Right cardiac atrium (tissue), 5 donors: ENCODE measurements around the gene ICAM1. TPM values are rescaled to one million over a fixed set of nuclear protein-coding genes. Genes with fewer than 3 reads are reported as not detected.

Experiments used
- ATAC-seq, 2 donors: fragments of 200-7000 bp; cut with Tn5 transposase; one replicate each; pipeline versions ENCODE4 v1.8.0 to v1.9.1; 2020; ENCODE audit warnings: moderate library complexity in 2 of 2, mild to moderate bottlenecking in 1 of 2
- DNase-seq, 3 donors: peaks; one replicate each; pipeline ENCODE4 v3.0.0-alpha.2; 2020
- H3K27ac ChIP-seq: one replicate; pipeline ENCODE4 v1.5.1; 2013; ENCODE audit warnings: mild to moderate bottlenecking, low read length, control low read depth, moderate library complexity
- H3K27me3 ChIP-seq: one replicate; pipeline ENCODE4 v1.6.1; 2013; ENCODE audit not compliant: control insufficient read depth, insufficient read depth
- H3K4me1 ChIP-seq: one replicate; pipeline ENCODE4 v1.6.1; 2013; ENCODE audit warnings: low read length; ENCODE audit not compliant: control insufficient read depth, insufficient read depth
- H3K4me3 ChIP-seq: one replicate; pipeline ENCODE4 v1.5.1; 2013; ENCODE audit warnings: low read length, control low read depth
- H3K9me3 ChIP-seq: one replicate; pipeline ENCODE4 v1.6.1; 2013; ENCODE audit warnings: low read length; ENCODE audit not compliant: control insufficient read depth
- WGBS: extraction: QIAGEN DNeasy Blood & Tissue Kit; methylation state at CpG from one replicate; pipeline ENCODE4 v1.1.7; 2013; 5-methylcytosine and 5-hydroxymethylcytosine counted together
- intact Hi-C, 4 donors: fragments of 100-400 bp; cut with DNase I; formaldehyde crosslinking; loops; one replicate each; pipeline versions ENCODE4 v1.11.0 to v1.14.0; 2022 to 2023
- long read RNA-seq, 4 donors: library from polyadenylated mRNA; unstranded; transcript quantifications; one replicate each; pipeline ENCODE4 v2.0.0, GENCODE V29; 2020 to 2021
- polyA plus RNA-seq: library from polyadenylated mRNA; stranded (reverse); fragments of 200-250 nt; gene quantifications from one replicate; pipeline ENCODE4 v1.2.3, GENCODE V29; 2013
- total RNA-seq, 4 donors: library from RNA; stranded (reverse); fragmentation: NEBNext Ultra II Directional; extraction: Animal tissue kit (Norgen Biotek cat#: 25700); gene quantifications; one replicate each; pipeline ENCODE4 v1.2.1, GENCODE V29; 2021
- donor health status: healthy with polysubstance abuse.
- donor health status: DM: no; HTN: yes; CAD: no.
- donor health status: DM: no; HTN: no; CAD: no.
- donor health status: DM: no; HTN: yes; CAD: no; lungs with severe emphysema.
- donor health status: DM: yes; HTN: yes; CAD: no.

ICAM1 gene, protein sequence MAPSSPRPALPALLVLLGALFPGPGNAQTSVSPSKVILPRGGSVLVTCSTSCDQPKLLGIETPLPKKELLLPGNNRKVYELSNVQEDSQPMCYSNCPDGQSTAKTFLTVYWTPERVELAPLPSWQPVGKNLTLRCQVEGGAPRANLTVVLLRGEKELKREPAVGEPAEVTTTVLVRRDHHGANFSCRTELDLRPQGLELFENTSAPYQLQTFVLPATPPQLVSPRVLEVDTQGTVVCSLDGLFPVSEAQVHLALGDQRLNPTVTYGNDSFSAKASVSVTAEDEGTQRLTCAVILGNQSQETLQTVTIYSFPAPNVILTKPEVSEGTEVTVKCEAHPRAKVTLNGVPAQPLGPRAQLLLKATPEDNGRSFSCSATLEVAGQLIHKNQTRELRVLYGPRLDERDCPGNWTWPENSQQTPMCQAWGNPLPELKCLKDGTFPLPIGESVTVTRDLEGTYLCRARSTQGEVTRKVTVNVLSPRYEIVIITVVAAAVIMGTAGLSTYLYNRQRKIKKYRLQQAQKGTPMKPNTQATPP
- total RNA-seq (10 to 100 TPM in 2 of 4 donors, 1 to 10 TPM in 2; 8.4 to 14.5 (median 9.9) TPM), polyA plus RNA-seq (9.8 TPM)
- long read RNA-seq, donor 1, transcript ICAM1-201 (7 exons, 3,252 nt) = major isoform, 8 of 13 reads
- long read RNA-seq, donor 1, partial matches to known transcripts = 5 of 13 reads
- long read RNA-seq, donor 1, other reads (novel, unspliced or antisense) = 0 of 13 reads
- long read RNA-seq, donor 2, transcript ICAM1-201 (7 exons, 3,252 nt) = major isoform, 7 of 9 reads
- long read RNA-seq, donor 2, partial matches to known transcripts = 2 of 9 reads
- long read RNA-seq, donor 2, other reads (novel, unspliced or antisense) = 0 of 9 reads
- long read RNA-seq, donor 3, transcript ICAM1-201 (7 exons, 3,252 nt) = major isoform, 51 of 70 reads
- long read RNA-seq, donor 3, partial matches to known transcripts = 13 of 70 reads
- long read RNA-seq, donor 3, other reads (novel, unspliced or antisense) = 6 of 70 reads
- long read RNA-seq, donor 4, partial matches to known transcripts = 8 of 11 reads
- long read RNA-seq, donor 4, other reads (novel, unspliced or antisense) = 0 of 11 reads

DNA sequence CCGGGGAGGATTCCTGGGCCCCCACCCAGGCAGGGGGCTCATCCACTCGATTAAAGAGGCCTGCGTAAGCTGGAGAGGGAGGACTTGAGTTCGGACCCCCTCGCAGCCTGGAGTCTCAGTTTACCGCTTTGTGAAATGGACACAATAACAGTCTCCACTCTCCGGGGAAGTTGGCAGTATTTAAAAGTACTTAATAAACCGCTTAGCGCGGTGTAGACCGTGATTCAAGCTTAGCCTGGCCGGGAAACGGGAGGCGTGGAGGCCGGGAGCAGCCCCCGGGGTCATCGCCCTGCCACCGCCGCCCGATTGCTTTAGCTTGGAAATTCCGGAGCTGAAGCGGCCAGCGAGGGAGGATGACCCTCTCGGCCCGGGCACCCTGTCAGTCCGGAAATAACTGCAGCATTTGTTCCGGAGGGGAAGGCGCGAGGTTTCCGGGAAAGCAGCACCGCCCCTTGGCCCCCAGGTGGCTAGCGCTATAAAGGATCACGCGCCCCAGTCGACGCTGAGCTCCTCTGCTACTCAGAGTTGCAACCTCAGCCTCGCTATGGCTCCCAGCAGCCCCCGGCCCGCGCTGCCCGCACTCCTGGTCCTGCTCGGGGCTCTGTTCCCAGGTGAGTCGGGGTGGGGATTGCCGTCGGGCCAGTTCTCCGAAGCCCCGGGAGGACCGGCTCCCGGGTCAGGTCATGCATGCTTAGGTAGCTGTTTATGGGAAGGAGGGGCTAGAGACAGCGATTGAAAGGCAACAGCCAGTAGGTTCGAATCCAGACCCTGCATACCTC is at the start of gene ICAM1:
Gene ICAM1 (plus strand): TSS at position 505 of the 779 bp plus-strand sequence. CDS start 40 bp downstream, at position 545.
- Histone ChIP-seq H3K9me3 (no peaks in the 10 kb centered on the region), H3K27ac (peak within 1 kb of the TSS; percentile 81), H3K27me3 (no peaks in the 10 kb centered on the region), H3K4me3 (peak within 1 kb of the TSS; percentile 33), H3K4me1 (no peaks in the 10 kb centered on the region)
- ATAC-seq (peak; percentile 78 to 83), DNase-seq (peak; percentile 91 to 94 (median 94))
- intact Hi-C loops = loop anchor here in 2 of 4 donors (10.0 kb wide), 2 partner anchors 54 to 64 kb away; partner anchors contain the start of genes ICAM3 (in 1 of the 2) and RAVER1 (in 1 of the 2)
- 3% methylated on average over 51 of the region's 51 CpGs for WGBS

DNA sequence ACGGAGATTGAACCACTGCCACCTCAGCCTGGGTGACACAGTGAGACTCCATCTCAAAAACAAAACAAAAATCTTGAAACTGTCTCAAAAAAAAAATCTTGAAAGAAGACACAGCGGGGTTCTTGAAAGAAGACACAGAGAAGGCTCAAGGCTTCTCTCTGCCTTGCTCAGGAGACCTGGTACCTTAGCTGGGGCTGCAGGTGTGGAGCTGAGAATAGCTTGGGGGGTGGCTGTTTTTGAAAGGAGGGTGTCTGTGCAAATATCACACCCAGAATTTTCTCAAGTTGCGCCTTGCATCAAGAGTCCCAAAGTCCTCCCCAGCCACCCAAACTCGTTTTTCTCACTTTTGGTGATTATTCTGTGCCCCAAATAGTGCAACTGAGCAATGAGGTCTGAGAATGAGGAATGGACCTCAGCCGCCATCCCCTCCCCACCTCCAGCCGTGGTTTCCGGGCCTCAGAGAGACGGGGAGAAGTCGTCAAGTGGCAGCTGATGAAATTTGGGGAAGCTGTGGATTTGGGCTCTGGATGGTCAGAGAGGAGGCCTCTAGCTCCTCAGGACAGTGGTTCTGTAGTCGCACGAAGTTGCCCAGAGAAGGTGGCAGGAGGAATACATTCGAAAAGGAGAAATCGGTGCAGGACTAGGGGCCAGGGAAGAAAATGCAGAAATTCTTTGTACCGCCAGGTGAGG is 48.6 kb upstream of the ICAM1 start:
- Histone ChIP-seq H3K27me3 (no peaks in the 10 kb centered on the region), H3K27ac (no peak overlapping the region), H3K4me1 (peaks cover 3% of the 10 kb centered on the region), H3K9me3 (no peaks in the 10 kb centered on the region), H3K4me3 (no peak overlapping the region)
- WGBS = 77% methylated on average over 14 of the region's 14 CpGs
- ATAC-seq = no peak
- intact Hi-C loops = no loop called here
- no peak for DNase-seq

DNA sequence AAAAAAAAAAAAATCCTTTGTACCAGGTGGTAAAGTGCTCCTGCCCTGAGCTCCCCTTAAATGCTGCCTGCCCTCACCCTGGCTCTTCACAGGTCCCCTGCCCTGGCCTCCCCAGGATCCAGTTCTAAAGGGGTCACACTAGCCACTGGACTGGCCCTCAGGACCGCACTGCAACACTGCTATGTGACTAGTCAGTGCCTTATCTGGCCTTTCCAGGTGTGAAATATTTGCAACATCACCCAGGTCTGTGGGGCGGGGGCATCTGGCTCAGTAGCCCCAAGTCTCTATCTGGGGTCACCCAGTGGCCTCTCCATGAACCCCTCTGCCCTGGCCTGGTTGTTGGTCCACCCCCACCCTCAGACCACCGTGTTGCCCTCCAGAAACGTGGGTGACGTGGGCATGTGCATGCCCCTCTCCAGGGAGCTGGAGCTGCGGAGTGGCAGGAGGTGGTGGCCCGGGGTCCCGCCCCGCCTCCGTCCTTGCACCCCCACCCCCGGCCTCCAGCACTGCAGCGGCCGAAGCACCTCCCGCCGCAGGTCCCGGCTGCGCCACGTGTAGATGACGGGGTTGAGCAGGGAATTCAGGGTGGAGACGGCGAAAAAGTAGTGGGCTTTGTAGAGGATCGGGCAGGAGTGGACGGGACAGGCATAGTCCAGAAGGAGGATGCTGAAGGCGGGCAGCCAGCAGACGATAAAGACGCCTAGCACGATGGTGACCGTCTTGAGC is 47.3 kb upstream of the ICAM1 start:
- H3K27me3 ChIP-seq = no peaks in the 10 kb centered on the region
- intact Hi-C loops = no loop called here
- H3K9me3 ChIP-seq = no peaks in the 10 kb centered on the region
- peaks cover 3% of the 10 kb centered on the region for H3K4me1 ChIP-seq
- WGBS = 95% methylated on average over 28 of the region's 28 CpGs
- H3K4me3 ChIP-seq = no peak overlapping the region
- H3K27ac ChIP-seq = no peak overlapping the region
- DNase-seq (no peak), ATAC-seq (no peak)

DNA sequence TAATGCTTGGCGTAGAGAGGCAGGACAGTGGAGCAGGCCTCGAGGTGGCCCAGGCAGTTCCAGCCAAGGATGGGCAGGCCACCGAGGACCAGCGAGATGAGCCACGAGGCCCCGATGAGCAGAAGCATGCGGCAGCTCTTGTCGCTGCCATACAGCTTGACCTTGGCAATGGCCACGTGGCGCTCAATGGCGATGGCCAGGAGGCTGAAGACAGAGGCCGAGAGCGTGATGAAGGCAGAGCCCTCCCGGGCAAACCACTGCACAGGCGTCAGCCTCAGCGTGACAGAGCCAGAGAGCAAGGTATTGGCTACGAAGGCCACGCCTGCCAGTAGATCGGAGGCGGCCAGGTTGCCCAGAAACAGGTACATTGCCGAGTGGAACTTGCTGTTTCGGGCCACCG is 46.6 kb upstream of the ICAM1 start:
- 96% methylated on average over 23 of the region's 23 CpGs for WGBS
- peaks cover 3% of the 10 kb centered on the region for H3K4me1 ChIP-seq
- DNase-seq = peak in 2 of 3 donors; percentile 24 to 64
- no peak for ATAC-seq
- H3K4me3 ChIP-seq = no peak overlapping the region
- intact Hi-C loops = no loop called here
- no peaks in the 10 kb centered on the region for H3K9me3 ChIP-seq
- H3K27me3 ChIP-seq = no peaks in the 10 kb centered on the region
- H3K27ac ChIP-seq = no peak overlapping the region

DNA sequence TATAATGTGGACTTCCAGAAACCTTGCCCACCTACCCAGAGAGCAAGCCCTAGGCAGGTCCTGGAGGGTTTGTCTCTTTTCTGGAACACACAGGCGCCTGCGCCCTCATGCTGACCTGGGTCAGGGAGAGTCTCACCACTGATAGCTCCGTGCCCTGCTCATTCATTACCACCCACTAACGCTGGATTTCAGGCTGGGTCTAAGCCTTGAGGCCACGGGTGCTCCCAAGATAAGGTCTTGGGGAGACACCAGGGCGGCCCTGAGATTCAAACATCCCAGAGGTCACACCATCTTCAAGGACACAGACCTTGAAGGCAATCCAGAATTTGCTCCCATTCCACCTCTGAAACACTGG is 44.9 kb upstream of the ICAM1 start:
- Histone ChIP-seq H3K4me1 (peaks cover 5% of the 10 kb centered on the region), H3K27me3 (no peaks in the 10 kb centered on the region), H3K27ac (peak overlapping the region; percentile 78), H3K4me3 (no peak overlapping the region), H3K9me3 (no peaks in the 10 kb centered on the region)
- DNase-seq (peak; percentile 61 to 83 (median 83)), ATAC-seq (no peak)
- intact Hi-C loops = no loop called here
- WGBS = 72% methylated on average over 6 of the region's 6 CpGs

DNA sequence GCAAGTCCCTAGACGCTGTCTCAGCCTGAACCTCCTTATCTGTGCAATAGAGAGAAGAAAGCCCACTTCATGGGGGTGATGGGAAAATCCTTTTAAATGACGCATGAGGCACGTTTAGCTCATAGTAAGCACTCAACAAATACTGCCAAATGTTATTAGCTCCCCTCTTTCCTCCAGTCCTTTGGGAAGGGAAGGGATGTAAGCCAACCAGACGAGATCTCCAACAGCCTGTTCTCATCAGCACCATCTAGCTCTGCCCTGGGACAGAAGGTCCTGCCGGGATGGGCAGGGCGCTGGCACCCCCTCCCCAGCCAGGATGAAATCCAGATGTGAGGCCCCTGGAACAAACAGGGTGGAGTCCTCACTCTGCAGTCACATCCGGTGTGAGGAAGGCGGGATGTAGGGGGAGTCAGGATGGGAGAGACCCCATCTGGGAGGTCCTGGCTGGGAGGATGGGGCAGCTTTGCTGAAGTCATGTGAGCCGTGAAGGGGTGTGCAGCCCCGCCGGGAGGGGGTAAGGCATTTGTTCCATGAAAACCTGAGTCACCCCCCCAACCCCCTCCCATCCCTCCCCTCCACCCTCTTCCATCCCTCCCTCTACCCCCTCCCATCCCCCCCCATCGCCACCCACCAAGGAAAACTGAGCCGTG is 44.4 kb upstream of the ICAM1 start:
- H3K4me3 ChIP-seq = no peak overlapping the region
- intact Hi-C loops = no loop called here
- DNase-seq = peak; percentile 92 to 95 (median 94)

DNA sequence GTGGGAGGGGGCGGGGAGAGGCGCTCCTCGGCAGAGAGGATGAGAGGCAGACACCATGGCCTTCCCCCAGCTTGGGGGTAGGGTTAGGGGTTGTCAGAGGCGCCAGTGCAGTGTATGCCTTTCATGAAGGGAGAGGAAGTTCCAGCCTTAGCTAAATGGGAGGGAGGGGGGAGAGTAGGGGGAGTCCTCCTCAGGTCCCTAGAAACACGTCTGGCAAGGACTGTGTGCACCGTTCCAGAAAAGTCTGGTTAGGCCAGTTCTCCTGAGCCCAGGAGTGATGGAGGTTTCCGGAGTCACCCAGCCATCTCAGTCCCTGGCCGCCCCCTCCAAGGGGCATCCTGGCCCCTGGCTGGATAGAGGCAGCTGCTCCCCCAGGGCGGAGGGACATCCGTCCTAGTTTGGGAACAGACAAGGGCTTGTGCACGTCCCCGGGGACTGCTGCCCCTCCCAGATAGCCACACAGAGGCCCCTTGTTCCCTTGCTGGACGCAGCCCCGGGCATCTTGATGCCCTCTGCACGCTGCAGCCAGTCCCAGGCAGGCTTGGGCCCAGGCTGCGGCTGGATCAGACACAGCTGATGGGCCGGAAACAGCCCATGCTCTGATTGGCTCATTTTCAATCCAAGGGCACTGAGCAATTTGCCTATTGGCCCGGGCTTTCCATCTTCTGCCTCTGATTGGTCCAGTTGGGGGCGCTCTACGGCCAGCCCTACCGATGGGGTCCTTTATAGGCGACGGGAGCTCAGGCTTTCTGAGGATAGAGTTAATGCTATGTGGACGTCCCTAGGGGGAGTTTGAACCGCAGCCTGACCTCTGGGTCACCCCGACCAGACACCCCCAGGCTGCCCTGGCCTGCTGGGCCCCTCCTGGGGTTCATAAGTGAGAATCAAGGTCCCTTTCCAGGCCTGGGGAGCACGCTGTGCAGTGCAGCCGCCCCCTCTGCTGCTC is 43.6 kb upstream of the ICAM1 start:
- DNase-seq (peak; percentile 84 to 87 (median 86)), ATAC-seq (peak; percentile 18 to 20)
- 54% methylated on average over 28 of the region's 28 CpGs for WGBS
- no peak overlapping the region for H3K4me3 ChIP-seq
- H3K4me1 ChIP-seq = peaks cover 5% of the 10 kb centered on the region
- H3K27me3 ChIP-seq = no peaks in the 10 kb centered on the region
- intact Hi-C loops = no loop called here
- H3K9me3 ChIP-seq = no peaks in the 10 kb centered on the region
- H3K27ac ChIP-seq = peak overlapping the region; percentile 60

More for the DNA sequence above, 44.4 kb upstream of the ICAM1 start:
- Histone ChIP-seq H3K27me3 (no peaks in the 10 kb centered on the region), H3K9me3 (no peaks in the 10 kb centered on the region), H3K4me1 (peaks cover 5% of the 10 kb centered on the region), H3K27ac (peak overlapping the region; percentile 78)
- peak; percentile 80 to 82 for ATAC-seq
- WGBS = 28% methylated on average over 13 of the region's 13 CpGs

DNA sequence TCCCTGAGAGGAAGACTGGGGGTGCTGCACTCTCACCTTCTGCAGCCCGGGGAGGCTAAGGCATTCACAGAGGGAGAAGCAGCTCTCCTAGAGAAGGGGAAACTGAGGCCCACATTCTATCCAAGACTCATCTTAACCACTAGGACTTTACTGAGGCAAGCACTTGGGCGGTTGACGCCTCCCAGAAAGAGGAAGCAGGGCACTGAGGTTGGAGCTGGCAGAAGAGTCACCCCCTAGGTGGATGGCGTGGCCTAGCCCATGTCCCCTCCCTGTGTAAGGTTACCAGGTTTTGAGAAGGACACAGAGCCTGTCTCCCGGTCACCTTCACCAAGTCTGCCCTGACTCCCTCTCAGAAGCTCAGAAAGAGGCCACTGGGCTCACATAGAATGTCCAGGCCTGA is 42.5 kb upstream of the ICAM1 start:
- intact Hi-C loops = no loop called here
- H3K4me3 ChIP-seq = no peak overlapping the region
- no peak for DNase-seq
- no peaks in the 10 kb centered on the region for H3K27me3 ChIP-seq
- peaks cover 5% of the 10 kb centered on the region for H3K4me1 ChIP-seq
- 81% methylated on average over 5 of the region's 5 CpGs for WGBS
- no peaks in the 10 kb centered on the region for H3K9me3 ChIP-seq
- H3K27ac ChIP-seq = peak overlapping the region; percentile 51
- ATAC-seq = no peak
